ENCODE measurements around the gene TP53.

Gene TP53

DNA sequence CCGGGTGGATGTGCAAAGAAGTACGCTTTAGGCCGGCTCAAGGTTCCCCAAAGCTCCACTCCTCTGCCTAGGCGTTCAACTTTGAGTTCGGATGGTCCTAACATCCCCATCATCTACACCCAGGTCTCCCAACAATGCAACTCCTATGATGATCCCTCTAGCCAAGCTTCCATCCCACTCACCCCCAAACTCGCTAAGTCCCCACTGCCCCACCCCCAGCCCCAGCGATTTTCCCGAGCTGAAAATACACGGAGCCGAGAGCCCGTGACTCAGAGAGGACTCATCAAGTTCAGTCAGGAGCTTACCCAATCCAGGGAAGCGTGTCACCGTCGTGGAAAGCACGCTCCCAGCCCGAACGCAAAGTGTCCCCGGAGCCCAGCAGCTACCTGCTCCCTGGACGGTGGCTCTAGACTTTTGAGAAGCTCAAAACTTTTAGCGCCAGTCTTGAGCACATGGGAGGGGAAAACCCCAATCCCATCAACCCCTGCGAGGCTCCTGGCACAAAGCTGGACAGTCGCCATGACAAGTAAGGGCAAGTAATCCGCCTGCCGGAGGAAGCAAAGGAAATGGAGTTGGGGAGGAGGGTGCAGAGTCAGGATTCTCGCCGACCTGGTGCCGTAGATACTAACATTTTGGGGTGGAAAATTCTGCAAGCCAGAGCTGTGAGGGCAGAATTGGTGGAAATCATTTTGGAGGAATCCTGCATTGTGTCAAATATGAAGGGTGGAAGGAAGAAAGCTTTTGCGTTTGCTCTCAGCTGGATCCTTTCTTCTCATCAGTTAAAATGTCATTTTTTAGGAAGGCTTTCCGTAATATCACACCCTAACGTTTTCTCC lies at the start of gene TP53:
TSS of gene TP53 (minus strand) at position 419 of the 836 bp plus-strand sequence. CDS start 10,896 bp downstream, outside the sequence.
- DNase-seq (ENCODE audit: low read depth in 3 of 3): peak; percentile 68 to 84 (median 78)

DNA sequence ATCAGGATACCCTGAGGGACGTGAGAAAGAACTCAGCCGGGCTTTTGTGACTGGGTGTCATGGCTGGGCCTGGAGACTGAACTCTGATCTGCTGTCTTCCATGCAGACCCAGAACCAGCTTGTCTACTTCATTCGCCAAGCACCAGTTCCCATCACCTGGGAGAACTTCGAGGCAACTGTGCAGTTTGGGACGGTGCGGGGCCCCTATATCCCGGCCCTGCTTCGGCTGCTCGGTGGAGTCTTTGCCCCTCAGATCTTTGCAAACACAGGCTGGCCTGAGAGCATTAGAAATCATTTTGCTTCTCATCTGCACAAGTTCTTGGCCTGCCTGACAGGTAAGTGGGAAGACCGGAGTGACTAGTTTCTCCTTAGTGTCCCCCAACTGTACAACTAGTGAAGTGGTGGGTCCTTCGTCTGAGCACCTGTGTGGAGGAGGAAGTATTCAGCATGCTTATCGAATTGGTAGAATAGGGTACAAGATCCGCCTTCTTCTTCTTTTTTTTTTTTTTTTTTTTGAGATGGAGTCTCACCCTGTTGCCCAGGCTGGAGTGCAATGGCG lies 45.8 kb upstream of the TP53 start:
- DNase-seq (ENCODE audit: low read depth in 3 of 3): no peak

DNA sequence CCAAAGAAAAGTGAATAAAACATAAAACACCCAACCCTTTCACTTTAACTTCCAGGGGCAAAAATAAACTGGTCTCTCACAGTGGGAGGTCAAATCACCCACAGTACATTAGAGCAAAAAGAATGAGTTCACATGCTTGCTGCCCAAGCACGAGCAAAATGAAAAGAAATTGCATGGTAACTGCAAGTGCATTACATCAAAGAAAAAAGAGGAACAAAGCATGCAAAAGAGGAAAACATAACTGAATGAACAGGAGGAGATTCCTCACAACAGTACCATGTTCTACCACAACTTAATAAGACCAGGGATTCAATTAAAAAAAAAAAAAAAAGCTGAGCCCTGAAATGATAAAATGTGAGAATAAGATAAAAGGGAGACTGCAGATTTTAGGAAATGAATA lies 42.5 kb upstream of the TP53 start:
- no peak for DNase-seq (ENCODE audit: low read depth in 3 of 3)

DNA sequence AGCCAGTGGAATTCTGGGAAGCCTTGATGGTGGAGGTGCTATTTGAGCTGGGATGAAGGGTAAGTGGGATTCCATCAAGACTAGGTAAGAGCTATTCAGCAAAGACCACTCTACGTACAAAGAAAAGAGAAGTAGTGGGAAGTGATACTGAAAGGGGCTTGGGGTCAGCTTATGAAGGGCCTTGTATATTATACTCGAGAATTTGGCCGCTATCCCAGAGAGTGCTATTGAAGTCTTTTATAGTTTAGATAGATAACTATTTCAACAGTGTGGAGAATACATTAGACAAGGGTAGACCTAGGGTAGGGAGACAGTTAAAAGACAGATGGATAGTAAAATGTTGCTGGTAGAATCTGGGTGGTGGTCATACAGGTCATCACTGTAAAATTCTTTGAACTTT lies 40.6 kb upstream of the TP53 start:
- no peak for DNase-seq (ENCODE audit: low read depth in 3 of 3)

DNA sequence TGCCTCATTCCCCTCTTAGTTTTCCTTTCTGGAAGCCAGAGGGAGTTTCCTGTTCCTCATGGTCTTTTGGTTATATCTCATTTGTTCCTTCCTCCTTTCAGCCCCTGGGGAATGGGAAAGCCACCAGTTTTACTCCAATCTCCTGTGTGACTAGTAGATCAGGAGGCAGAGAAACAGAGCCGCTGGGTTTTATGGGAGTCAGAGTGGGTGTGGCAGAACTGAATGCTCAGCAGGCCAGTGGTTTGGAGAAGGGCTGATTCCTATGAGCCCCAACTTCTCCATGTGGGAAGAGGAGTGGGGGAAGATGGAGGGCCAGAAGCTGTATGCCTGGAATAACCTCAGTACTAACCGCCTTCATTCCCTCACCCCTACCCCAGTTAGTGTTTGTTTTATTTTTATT lies 34.3 kb upstream of the TP53 start:
- DNase-seq (ENCODE audit: low read depth in 3 of 3): no peak

DNA sequence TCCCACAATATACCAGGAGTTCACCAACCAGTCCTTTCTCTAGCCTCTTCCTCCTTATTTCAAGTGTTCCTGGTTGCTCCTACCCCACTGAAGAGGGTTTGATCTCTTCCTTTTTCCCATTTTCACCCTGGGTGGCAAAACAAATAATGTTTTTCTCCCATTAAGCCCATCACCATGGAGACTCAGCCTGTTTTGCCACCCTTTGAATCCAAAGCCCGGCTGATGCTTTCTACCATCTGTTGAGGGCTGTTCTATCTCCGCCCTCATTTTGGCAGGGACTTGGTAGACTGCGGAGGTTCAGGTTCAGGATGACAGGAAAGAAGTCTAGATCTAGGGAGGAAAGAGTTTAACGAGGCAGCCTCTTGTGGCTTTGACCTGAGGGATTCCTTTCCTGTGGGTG lies 32.8 kb upstream of the TP53 start:
- DNase-seq (ENCODE audit: low read depth in 3 of 3): no peak

DNA sequence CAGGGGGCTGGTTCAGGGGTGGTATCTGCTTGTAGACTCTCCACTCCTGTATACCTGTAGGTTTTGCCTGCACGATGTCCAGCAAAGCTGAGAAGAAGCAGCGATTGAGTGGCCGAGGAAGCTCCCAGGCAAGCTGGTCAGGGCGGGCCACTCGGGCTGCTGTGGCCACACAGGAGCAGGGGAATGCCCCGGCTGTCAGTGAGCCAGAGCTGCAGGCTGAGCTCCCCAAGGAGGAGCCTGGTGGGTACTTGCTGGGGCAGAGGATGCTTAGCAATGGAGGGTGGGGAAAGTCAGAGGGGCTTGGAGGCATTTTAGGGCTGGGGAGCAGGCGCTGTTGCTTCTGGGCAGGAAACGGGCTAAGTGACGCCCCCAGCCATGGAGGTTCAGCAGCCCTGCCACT lies 32.4 kb upstream of the TP53 start:
- no peak for DNase-seq (ENCODE audit: low read depth in 3 of 3)

DNA sequence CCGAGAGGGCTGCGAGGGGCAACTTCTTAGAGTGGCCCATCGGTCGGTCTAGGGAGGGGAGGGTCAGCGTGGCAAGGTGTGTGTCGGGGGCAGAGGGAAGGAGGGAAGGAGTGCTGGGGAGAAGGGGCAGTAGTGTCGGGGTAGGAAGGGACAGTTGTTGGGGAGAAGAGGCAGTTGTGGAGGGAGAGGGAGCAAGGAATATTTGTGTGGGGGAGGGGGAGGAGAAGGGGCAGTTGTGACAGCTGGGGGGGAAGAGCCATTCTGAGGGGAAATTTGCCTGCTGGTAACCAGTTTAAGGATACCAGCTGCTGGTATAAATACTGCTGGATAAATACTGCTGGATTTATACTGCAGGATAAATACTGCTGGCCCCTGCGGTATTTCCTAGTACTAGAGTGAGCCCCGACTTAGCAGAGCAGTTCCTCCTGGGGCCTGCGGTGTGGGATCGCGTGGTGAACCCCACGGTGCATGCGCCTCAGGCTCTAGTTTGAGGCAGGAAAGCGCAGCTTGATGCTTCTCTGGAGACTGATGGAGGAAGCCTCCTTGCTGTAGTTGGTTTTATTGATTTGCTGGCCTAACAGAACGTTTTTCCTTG lies 30.6 kb upstream of the TP53 start:
- no peak for DNase-seq (ENCODE audit: low read depth in 3 of 3)

DNA sequence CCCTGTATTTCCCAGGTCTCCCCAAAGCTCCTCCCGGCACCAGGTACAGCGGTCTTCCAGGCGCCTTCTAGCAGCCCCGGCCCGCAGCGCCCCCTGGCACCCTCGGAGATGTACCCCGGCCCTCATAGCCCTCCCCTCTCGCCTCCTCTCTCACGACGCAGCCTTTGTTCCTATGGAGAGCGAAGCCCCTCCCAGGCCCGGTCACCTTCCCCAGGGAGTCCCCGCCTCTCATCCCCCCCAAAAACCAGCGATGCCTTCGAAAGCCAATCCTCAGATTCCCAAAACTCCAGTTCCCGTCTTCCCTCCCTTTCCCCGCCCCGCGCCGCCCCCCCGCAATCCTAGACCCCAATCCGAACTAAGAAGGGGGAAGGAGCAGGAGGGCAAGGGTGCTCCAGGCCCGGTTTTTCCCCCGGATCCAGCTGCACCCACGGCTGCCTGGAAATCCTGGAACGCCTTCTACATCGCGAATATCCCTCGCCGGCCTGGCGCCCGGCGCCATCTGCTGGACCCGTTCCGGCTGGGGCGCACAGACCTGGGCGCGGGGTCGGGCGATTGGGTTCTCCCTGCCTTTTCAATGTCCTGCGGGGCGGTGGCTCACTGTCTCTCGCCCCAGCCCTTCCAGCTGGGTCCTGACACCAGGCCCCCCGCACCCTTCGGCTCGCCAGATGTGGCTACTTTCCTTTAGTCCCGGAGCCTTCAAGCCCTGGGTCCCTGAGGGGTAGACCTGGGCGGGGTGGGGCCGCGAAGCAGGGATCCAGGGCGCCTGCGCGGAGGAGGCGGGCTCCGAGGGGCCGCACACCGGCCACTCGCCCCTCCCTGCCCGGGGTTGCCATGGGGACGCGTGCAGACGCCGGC lies 29.8 kb upstream of the TP53 start, which contains the start of gene DNAH2:
TSS of gene DNAH2 (plus strand) at position 844 of the 855 bp plus-strand sequence. CDS start 1,991 bp downstream, outside the sequence.
- peak; percentile 9 to 50 (median 17) for DNase-seq (ENCODE audit: low read depth in 3 of 3)

DNA sequence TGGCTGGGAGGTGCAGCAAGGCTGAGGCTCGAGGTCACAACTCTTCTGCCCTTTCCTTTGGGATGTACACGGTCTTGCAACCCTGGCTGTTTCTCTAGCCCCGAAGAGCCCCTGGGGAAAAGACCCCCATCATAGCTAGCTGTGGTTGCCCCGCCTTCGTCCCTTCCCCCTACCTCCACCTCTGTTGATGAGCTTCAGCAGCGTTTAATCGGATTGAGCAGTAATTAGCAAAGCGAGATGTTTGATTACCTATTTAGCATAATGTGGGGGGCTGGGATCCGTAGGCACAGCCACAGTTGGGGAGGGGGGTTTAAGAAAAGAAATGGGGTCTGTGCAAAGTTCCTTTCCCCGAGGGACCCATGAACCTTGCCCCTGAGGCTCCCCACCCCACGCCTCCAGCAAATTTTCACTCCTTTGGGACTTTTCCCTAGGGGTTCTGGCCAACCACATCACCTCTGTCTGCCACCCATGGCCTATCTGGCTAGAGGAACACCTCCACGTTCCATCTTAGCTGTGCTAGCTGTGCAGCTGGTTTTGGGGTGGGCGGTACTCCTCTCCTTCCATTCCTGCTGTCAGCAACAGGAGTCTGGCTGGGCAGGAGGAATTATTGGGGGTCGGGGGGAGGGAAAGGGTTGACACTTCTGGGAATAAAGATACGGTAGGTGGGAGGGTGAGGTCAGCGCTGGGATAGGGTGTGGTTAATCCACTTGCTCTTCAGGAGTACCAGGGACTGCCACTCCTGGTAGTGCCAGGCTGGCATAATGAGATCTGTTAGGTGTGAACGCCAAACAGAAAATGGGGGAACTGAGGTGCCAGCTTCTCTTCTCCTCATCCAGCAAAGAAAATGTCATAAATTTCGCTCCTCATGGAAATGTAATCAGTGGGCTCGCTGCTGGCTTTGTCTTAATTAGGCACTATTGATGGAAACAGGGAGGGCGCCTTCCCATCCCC lies 28.9 kb upstream of the TP53 start:
- DNase-seq (ENCODE audit: low read depth in 3 of 3): no peak

DNA sequence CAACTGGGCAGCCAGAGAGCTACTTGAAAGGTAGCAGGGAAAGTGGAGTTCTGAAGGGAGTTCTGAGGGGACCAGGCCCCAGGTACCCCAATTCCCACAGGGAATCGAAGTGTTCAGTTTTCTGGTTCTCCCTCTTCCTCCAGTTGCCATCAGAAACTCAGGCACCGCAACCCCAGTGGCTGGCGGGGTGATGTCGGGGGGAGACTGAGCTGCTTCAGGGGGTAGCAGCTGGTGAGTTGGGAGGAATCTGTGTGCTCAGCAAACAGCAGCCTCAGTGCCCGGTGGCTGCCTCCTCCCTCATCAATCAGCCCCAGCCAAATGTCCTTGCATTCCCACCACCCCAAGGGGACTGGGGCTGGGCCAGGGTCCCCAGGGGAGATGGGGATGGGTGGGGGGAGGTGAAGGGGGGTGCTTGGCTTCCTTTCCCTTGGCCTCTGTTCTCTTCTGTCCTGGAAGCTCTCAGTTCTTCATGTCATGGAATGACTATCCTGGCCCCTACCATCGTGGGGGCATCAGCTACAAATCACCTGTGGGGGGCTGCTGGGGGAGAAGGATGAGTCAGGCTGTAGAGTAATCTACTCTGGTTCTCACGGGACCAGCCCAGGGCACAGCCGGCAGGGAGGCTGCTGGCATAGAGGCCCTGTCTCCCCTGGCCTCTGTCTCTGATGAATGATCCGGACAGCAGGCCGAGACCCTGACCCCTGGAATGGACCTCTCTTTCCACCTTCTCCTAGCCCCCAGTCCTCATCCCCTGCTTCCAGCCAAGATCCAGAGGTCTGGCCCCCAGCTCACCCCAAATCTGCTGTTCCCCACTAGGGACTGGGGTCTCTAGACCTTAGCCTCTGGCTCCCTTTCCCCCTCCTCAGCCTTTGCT lies 27.7 kb upstream of the TP53 start:
- DNase-seq (ENCODE audit: low read depth in 3 of 3): no peak

DNA sequence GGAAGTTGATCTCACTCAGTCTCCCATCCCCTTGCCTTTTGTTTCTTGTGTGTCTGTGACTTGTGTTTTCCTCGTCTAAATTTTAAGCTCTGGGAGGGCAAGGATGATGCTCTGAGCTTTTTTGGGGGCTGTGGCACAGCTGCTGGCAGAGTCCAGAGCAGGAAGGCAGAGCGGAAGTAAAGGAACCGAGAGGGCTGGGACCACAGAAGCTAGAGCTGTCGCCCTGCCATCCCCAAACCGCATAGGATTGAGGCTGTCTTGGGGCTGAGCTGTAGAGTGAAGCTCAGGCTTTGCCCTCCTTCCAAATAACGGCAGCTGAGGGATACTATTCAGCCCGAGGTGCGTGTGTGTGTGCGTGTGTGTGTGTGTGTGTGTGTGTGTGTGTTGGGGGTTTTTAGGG lies 26.5 kb upstream of the TP53 start:
- DNase-seq (ENCODE audit: low read depth in 3 of 3): no peak

DNA sequence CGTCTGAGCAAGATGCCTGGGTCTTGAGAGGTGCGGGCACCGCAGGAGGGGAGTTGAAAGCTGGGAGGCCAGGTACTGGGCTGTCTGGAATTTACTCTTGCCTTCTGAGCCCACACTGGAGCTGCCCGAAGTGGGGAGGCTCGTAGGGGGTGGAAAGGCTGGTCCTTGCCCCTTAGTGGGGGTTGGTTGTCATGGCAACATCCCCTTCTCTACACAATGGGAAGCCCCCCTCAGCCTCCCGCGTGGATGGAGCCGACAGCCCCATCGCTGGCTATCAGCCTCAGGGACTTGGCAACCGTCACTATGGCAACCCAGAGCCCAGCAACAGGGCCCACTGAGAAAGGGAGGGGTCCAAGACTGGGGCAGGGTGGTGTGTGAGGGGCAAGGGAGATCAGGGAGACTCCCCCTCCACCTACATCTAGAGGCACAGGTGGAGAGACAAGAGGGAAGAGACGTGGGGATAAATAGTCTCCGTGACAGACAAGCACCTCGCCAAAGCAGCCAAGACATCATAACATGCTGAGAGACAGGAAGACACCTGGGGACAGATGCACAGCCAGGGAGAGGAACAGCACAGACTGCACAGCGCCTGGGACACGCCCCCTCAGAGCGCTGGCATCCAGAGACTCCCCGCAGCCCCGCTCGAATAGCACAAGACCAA lies 25.0 kb upstream of the TP53 start:
- DNase-seq (ENCODE audit: low read depth in 3 of 3): no peak

DNA sequence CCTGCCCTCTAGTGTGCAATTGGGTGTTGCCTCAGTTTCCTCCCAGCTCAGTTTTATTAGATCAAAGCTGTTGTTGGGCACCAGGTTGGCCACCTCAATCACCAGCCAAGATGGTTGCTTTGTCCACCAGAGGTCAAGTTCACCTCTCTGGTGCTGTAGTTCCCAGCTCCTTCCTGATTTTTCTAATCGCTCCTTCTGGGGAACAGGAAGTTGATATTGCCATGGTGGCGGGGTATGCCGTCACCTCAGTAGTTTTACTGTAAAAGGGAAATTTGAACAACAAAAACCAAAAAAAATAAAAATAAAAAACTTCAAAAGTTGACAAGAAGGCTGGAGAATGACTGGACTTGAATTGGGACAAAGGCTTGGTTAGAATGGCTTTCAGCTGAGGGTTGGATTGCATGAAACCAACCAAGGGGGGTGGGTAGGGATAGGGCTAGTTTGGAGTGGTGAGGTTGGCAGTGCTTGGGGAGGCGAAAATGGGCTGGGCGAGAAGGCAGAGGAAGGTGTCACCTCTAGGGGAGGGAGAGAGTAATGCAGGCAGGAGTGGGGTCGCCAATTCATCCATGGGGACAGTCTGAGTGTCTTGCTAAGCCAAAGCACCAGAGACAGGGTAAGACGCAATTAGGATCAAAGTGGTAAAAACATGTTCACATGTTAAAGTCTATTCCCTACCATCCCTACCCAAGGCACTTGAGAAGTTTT lies 23.9 kb upstream of the TP53 start:
- DNase-seq (ENCODE audit: low read depth in 3 of 3): no peak

DNA sequence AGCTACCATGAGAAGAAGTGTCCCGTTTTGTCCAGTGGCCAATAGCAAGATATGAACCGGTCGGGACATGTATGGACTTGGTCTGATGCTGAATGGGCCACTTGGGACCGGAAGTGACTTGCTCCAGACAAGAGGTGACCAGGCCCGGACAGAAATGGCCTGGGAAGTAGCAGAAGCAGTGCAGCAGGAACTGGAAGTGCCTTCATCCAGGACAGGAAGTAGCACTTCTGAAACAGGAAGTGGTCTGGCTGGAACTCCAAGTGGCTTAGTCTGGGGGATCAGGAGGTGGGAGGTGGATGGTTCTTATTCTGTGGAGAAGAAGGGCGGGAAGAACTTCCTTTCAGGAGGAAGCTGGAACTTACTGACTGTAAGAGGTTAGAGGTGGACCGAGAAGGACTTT lies 23.0 kb upstream of the TP53 start:
- no peak for DNase-seq (ENCODE audit: low read depth in 3 of 3)

DNA sequence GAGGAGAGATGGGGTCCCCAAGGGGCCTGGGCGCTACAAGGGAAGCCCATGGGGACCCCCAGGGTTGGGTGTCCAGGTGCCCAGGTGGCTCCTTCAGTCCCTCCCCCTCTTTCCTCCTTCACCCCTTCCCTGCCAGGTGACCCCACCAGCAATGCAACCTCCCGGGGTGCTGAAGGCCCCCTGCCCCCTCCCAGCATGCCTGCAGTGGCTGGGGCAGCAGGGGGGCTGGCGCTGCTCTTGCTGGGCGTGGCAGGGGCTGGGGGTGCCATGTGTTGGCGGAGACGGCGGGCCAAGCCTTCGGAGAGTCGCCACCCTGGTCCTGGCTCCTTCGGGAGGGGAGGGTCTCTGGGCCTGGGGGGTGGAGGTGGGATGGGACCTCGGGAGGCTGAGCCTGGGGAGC lies 21.7 kb upstream of the TP53 start:
- DNase-seq (ENCODE audit: low read depth in 3 of 3): no peak

DNA sequence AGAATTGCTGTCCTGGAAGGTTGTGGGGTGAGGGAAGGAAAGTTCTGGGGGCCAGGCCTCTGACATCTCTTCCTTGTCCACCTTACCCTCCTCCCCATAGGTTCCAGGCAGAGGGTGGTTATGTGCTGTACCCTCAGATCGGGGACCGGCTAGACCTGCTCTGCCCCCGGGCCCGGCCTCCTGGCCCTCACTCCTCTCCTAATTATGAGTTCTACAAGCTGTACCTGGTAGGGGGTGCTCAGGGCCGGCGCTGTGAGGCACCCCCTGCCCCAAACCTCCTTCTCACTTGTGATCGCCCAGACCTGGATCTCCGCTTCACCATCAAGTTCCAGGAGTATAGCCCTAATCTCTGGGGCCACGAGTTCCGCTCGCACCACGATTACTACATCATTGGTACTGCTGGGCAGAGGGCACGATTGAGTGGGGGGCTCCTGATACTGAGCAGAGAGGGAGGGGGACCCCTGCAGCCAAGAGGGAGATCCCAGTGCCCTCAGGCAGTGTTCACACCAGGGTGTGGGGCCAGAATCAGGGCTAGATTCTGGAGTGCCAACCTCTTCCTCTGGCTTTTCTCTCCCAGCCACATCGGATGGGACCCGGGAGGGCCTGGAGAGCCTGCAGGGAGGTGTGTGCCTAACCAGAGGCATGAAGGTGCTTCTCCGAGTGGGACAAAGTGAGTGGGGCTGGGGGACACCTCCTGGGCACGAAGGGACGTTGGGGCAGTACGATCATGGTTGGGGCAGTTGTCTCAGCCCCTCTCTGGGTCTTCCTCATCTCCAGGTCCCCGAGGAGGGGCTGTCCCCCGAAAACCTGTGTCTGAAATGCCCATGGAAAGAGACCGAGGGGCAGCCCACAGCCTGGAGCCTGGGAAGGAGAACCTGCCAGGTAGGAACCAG lies 20.8 kb upstream of the TP53 start:
- no peak for DNase-seq (ENCODE audit: low read depth in 3 of 3)

DNA sequence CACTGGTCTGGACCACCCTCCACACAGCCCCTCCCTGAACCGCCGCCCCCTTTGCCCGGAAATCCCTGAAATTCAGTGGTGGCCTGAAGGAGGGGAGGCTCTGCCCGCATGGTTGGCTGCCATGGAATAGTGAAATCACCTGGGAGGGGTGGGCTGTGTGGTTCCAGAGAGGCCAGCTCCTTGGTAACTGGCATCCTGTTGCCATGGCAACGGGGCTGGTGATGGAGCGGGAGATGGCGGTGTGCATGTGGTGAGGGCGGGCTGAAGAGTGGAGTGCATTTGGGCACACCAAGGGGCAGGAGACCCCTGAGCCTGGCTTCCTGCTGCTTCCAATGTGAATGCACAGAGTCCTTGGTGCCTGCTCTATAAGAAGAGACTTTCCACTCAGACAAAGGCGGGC lies 20.2 kb upstream of the TP53 start:
- no peak for DNase-seq (ENCODE audit: low read depth in 3 of 3)
